Thyroid gland (tissue), 4 donors: ENCODE measurements around the gene ZMYND19.

Source experiments
- CTCF ChIP-seq, 6 experiments: fragments of 200-600 bp in 3 of 6; fragments of 450-650 bp in 3 of 6; sonication (generic) in 3 of 6; IDR thresholded peaks; one replicate each; pipeline ENCODE4 v1.5.1; 2016 to 2019; ENCODE audit warnings: antibody characterized with exemption in 6 of 6, mild to moderate bottlenecking in 2 of 6, inconsistent platforms in 1 of 6, moderate library complexity in 1 of 6
- POLR2A ChIP-seq, 2 donors: fragments of 450-650 bp; IDR thresholded peaks; one replicate each; pipeline ENCODE4 v1.6.1; 2017; ENCODE audit warnings: antibody characterized with exemption in 2 of 2, mild to moderate bottlenecking in 2 of 2, moderate library complexity in 1 of 2

GRCh38 chr9:137631345-137632229, 41.3 kb upstream of the ZMYND19 start:
- no peak for TF ChIP-seq POLR2A (IDR thresholded peaks at IDR 0.05)
- TF ChIP-seq CTCF (IDR thresholded peaks at IDR 0.05), result no peak
